ENCODE data around the gene CLEC18B.
"Not testable (repeated sequence)": the region's sequence is repeated elsewhere in the genome, so short reads cannot be mapped to it uniquely, and the experiment has no call there.

Gene CLEC18B

DNA sequence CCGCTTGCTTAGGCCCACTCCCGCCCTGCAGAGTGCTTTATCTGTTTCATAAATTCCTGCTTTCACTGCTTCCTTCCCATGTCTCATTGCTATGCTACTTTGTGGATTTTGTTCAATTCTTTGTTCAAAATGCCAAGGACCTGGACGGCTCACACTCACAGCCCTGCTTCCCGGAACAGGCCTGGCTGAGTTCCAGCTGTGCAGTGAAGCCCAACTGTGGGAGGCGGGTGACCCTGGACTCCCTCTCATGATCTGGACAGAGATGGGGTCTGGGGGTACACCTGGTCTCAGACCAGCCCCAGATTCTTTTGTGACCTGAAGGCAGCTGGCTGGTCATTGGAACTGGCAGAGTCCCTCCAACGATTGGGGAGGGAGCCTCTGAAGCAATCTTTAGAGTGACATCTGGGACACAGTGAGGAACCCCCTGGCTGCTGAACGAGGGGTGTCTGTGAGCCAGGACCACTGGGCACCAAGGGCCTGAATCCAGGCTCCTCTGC is 24.7 kb downstream of the CLEC18B start:
- not testable (repeated sequence) for H3K4me1 ChIP-seq (ENCODE audit: insufficient read depth, low read length); H3K4me3 ChIP-seq (ENCODE audit: low read length); H3K9ac ChIP-seq (ENCODE audit: low read depth, low read length); H3K36me3 ChIP-seq (ENCODE audit: insufficient read depth, low read depth, low read length); H3K9me3 ChIP-seq (ENCODE audit: insufficient read depth, low read depth, low read length); H3K27me3 ChIP-seq (ENCODE audit: insufficient read depth, low read length); H3K27ac ChIP-seq (ENCODE audit: low read length)

DNA sequence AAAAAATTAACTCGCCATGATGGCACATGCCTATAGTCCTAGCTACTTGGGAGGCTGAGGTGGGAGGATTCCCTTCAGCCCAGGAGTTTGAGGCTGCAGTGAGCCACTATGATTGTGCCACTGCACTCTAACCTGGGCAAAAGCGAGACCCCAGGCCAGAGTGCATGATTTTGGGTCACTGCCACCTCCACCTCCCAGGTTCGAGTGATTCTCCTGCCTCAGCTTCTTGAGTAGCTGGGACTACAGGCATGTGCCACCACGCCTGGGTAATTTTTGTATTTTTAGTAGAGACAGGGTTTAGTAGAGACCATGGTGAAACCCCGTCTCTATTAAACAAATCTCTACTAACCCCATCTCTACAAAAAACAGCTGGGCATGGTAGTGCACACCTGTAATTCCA is 26.7 kb downstream of the CLEC18B start:
- H3K4me1 ChIP-seq (ENCODE audit: insufficient read depth, low read length); H3K4me3 ChIP-seq (ENCODE audit: low read length): not testable (repeated sequence)

DNA sequence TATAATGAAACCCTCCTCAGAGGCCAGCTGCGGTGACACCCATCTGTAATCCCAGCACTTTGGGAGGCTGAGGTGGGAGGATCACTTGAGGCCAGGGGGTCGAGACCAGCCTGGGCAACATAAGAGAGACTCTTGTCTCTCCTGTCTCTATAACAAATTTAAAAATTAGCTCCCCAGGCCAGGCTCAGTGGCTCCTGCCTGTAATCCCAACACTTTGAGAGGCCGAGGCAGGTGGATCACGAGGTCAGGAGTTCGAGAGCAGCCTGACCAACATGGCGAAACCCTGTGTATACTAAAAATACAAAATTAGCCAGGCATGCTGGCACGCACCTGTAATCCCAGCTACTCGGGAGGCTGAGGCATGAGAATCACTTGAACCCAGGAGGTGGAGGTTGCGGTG is 27.1 kb downstream of the CLEC18B start:
- not testable (repeated sequence) for H3K9ac ChIP-seq (ENCODE audit: low read depth, low read length); H3K36me3 ChIP-seq (ENCODE audit: insufficient read depth, low read depth, low read length); H3K9me3 ChIP-seq (ENCODE audit: insufficient read depth, low read depth, low read length); H3K27ac ChIP-seq (ENCODE audit: low read length); H3K27me3 ChIP-seq (ENCODE audit: insufficient read depth, low read length); H3K4me3 ChIP-seq (ENCODE audit: low read length); H3K4me1 ChIP-seq (ENCODE audit: insufficient read depth, low read length)

More for the DNA sequence above, 26.7 kb downstream of the CLEC18B start:
- not testable (repeated sequence) for H3K9me3 ChIP-seq (ENCODE audit: insufficient read depth, low read depth, low read length); H3K9ac ChIP-seq (ENCODE audit: low read depth, low read length); H3K27me3 ChIP-seq (ENCODE audit: insufficient read depth, low read length); H3K27ac ChIP-seq (ENCODE audit: low read length); H3K36me3 ChIP-seq (ENCODE audit: insufficient read depth, low read depth, low read length)

DNA sequence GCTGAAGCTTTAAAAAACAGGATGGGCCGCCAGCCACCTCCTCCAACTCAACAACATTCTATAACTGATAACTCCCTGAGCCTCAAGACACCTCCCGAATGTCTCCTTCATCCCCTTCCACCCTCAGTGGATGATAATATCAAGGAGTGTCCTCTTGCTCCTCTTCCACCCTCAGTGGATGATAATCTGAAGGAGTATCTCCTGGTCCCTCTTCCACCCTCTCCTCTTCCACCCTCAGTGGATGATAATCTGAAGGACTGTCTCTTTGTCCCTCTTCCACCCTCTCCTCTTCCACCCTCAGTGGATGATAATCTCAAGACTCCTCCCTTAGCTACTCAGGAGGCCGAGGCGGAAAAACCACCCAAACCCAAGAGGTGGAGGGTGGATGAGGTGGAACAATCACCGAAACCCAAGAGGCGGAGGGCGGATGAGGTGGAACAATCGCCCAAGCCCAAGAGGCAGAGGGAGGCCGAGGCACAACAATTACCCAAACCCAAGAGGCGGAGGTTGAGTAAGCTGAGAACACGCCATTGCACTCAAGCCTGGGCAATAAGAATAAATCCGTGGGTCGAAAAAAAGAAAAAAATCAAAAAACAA is 29.7 kb downstream of the CLEC18B start:
- not testable (repeated sequence) for H3K27ac ChIP-seq (ENCODE audit: low read length); H3K9me3 ChIP-seq (ENCODE audit: insufficient read depth, low read depth, low read length); H3K4me1 ChIP-seq (ENCODE audit: insufficient read depth, low read length)

DNA sequence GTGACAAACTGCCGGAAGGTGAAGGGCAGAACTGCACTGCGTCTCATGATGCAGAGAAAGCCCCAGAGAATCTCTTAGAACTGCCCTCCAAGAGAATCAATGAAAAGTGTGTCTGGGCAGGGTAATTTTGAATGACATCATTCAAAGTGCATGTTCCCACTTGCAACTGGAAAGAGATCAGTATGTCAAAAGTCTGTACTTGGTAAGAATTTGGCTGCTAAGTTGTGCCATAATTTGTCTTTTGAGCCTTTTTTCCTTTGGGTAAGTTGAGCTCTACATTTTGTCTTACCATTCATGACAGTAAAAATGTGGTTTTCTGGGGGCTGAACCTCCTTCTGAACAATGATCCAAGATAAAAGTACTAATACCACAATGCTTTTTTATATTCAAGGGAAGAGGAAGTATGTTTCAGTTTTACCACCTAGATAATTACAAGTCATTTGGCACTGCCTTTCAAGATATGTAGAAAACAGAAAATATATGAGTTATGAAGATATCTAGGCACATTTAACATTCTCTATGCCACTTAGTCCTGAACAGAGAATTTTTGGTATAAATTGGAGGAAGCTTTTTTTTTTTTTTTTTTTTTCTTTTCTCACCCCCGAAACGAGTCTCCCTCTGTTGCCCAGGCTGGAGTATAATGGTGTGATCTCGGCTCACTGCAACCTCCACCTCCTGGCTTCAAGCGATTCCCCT is 38.8 kb downstream of the CLEC18B start:
- not testable (repeated sequence) for H3K27ac ChIP-seq (ENCODE audit: low read length); H3K4me3 ChIP-seq (ENCODE audit: low read length); H3K9ac ChIP-seq (ENCODE audit: low read depth, low read length); H3K27me3 ChIP-seq (ENCODE audit: insufficient read depth, low read length); H3K9me3 ChIP-seq (ENCODE audit: insufficient read depth, low read depth, low read length); H3K4me1 ChIP-seq (ENCODE audit: insufficient read depth, low read length); H3K36me3 ChIP-seq (ENCODE audit: insufficient read depth, low read depth, low read length)

More for the DNA sequence above, 29.7 kb downstream of the CLEC18B start:
- not testable (repeated sequence) for H3K9ac ChIP-seq (ENCODE audit: low read depth, low read length); H3K4me3 ChIP-seq (ENCODE audit: low read length); H3K36me3 ChIP-seq (ENCODE audit: insufficient read depth, low read depth, low read length); H3K27me3 ChIP-seq (ENCODE audit: insufficient read depth, low read length)

DNA sequence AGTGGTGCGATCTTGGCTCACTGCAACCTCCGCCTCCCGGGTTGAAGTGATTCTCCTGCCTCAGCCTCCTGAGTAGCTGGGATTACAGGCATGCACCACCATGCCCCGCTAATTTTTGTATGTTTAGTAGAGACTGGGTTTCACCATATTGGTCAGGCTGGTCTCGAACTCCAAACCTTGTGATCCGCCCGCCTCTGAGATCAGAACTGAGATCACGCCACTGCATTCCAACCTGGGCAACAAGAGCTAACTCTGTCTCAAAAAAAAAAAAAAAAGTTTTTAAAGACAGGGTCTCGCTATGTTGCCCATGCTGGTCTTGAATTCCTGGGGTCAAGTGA is 47.5 kb downstream of the CLEC18B start:
- not testable (repeated sequence) for H3K27me3 ChIP-seq (ENCODE audit: insufficient read depth, low read length); H3K36me3 ChIP-seq (ENCODE audit: insufficient read depth, low read depth, low read length); H3K4me3 ChIP-seq (ENCODE audit: low read length); H3K27ac ChIP-seq (ENCODE audit: low read length); H3K4me1 ChIP-seq (ENCODE audit: insufficient read depth, low read length); H3K9ac ChIP-seq (ENCODE audit: low read depth, low read length); H3K9me3 ChIP-seq (ENCODE audit: insufficient read depth, low read depth, low read length)

DNA sequence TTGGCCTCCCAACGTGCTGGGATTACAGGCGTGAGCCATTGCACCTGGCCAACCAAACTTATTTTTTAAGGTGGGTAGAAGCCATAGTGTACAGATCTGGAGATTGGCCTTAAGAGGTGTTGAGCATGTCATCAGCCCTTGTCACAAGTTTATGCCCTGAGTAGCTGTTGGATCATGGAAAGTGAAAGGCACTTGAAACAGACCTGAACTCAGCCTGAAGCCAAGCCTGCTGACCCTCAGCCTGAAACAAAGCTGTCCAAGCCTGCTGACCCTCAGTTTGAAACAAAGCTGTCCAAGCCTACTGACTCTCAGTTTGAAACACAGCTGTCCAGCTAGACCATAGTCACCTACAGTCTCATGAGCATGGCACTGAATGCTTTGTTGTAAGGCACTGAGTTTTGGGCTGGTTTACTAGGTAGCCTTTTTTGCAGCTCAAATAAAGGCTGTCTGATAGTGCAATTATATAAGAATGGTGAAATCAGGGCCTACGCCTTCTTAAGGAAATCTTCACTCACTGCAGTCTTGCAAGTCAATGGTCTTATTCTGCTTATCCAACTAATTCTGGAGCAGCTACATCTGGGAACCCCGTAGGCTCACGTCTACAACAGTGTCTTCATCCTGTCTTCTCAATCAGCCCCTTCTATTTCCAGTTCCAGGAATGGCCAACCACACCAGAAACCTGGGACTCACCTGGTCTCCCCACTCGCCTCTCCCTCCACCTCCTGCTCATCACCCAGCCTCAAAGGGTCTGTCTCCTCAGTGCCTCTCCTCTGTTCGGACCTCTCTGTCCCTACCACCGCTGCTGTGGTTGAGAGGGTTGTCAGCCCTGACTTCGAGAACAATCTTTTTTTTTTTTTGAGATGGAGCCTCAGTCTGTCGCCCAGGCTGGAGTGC is 48.1 kb downstream of the CLEC18B start:
- Histone ChIP-seq H3K4me1 (ENCODE audit: insufficient read depth, low read length) (no peaks in the 10 kb centered on the region), H3K27ac (ENCODE audit: low read length) (no peak overlapping the region), H3K36me3 (ENCODE audit: insufficient read depth, low read depth, low read length) (no peaks in the 10 kb centered on the region), H3K4me3 (ENCODE audit: low read length) (no peak overlapping the region), H3K9ac (ENCODE audit: low read depth, low read length) (no peak overlapping the region), H3K9me3 (ENCODE audit: insufficient read depth, low read depth, low read length) (no peaks in the 10 kb centered on the region), H3K27me3 (ENCODE audit: insufficient read depth, low read length) (no peaks in the 10 kb centered on the region)

DNA sequence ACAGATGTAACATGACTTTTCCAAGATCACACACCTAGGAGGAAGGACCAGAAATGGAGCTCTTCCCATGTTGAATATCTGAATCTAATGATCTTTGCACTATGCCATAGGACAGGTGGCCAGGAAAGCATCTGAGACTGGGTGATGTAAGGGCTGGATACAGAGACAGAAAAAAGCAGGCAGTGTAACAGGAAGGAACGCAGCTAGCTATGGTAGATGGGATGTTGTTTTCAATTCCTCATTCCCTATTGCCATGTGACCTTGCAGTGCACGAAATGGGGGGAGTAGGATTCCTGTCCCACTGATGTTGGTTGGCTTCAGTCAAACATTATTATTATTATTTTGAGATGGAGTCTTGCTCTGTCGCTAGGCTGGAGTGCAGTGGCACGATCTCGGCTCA is 48.9 kb downstream of the CLEC18B start:
- no peaks in the 10 kb centered on the region for H3K9me3 ChIP-seq (ENCODE audit: insufficient read depth, low read depth, low read length)
- H3K4me1 ChIP-seq (ENCODE audit: insufficient read depth, low read length), result no peaks in the 10 kb centered on the region

DNA sequence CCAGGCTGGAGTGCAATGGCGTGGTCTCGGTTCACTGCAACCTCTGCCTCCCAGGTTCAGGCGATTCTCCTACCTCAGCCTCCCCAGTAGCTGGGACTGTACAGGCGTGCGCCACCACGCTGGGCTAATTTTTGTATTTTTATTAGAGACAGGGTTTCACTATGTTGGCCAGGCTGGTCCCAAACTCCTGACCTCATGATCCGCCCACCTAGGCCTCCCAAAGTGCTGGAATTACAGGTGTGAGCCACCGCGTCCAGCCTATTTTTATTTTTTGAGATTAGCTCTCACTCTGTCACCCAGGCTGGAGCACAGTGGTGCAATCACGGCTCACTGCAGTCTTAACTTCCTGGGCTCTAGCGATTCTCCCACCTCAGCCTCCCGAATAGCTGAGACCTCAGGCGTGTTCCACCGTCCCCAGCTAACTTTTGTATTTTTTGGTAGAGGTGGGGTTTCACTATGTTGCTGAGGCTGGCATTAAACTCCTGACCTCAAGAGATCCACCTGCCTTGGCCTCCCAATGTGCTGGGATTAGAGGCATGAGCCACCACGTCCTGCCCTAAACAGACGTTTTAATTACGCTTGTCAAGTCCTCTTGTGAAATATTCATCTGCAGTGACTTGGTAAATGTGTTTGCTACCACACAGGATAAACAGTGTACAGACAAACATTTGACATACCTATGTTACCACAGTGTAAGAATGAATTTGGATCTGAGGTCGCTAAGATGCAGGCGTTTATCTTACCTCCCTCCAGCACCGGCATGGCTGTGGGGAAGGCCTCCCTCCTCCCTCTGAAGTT is 50.7 kb downstream of the CLEC18B start:
- H3K4me1 ChIP-seq (ENCODE audit: insufficient read depth, low read length); H3K27me3 ChIP-seq (ENCODE audit: insufficient read depth, low read length); H3K27ac ChIP-seq (ENCODE audit: low read length); H3K9me3 ChIP-seq (ENCODE audit: insufficient read depth, low read depth, low read length); H3K4me3 ChIP-seq (ENCODE audit: low read length); H3K36me3 ChIP-seq (ENCODE audit: insufficient read depth, low read depth, low read length); H3K9ac ChIP-seq (ENCODE audit: low read depth, low read length): not testable (repeated sequence)

More for the DNA sequence above, 48.9 kb downstream of the CLEC18B start:
- H3K36me3 ChIP-seq (ENCODE audit: insufficient read depth, low read depth, low read length), result no peaks in the 10 kb centered on the region
- no peak overlapping the region for H3K27ac ChIP-seq (ENCODE audit: low read length)
- no peak overlapping the region for H3K9ac ChIP-seq (ENCODE audit: low read depth, low read length)
- no peaks in the 10 kb centered on the region for H3K27me3 ChIP-seq (ENCODE audit: insufficient read depth, low read length)
- H3K4me3 ChIP-seq (ENCODE audit: low read length), result no peak overlapping the region

DNA sequence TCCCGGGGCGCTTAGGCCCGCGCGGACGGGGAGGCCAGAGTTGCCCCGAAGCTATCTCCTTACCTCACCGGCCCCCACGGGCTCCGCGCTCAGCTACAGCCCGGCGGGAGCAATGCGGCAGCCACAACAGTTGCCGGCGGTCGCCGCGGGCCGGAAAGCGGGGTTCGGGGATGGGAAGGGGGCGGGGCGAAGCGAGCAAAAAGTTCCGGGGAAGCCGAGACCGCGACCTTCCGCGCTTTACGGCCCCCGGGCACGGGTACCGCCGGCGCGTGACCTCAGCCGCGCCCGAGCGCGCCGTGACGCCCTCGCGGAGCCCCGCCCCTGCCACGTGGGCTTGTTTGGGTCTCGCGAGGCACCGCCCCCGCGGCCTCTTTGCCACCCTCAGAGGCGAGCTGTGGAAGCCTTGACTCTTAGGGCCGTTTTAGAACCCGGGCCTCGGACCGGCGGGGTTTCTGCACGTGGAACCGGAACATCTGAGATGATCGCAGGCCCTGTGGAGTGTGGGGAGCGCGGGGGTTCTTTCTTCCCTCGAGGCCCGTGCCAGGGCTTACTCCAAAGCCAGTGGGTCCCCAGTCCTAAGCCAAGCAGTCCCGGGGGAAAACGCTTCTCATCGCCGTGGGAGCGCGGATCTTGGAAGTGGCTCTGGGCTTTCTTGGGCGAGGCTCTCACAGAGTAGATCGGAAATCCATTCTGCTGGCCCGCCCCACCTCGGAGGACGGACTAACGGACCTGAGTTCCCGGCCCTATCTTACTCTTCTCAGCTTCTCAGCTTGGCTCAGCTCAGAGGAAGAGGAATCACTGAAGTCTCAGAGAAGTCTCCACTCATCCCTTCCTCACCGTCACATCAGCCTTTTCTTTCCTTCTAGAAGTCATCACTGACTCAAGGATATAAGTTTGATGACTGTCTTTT is 53.0 kb downstream of the CLEC18B start:
- peaks cover 12% of the 10 kb centered on the region for H3K36me3 ChIP-seq (ENCODE audit: insufficient read depth, low read depth, low read length)
- not testable (repeated sequence) for H3K9me3 ChIP-seq (ENCODE audit: insufficient read depth, low read depth, low read length); H3K4me1 ChIP-seq (ENCODE audit: insufficient read depth, low read length); H3K27ac ChIP-seq (ENCODE audit: low read length); H3K27me3 ChIP-seq (ENCODE audit: insufficient read depth, low read length)
- peak overlapping the region; percentile 86 for H3K4me3 ChIP-seq (ENCODE audit: low read length)
- peak overlapping the region; percentile 88 for H3K9ac ChIP-seq (ENCODE audit: low read depth, low read length)
